ENCODE results near the gene P2RY8.
"Not testable (repeated sequence)": the region's sequence is repeated elsewhere in the genome, so short reads cannot be mapped to it uniquely, and the experiment has no call there.

The P2RY8 gene

GRCh38 chrX:1561164-1561563 is 24.2 kb upstream of the P2RY8 start:
- H4K20me1 ChIP-seq (ENCODE audit: control insufficient read depth, insufficient read depth, low read depth, low read length), result no peaks in the 10 kb centered on the region
- no peak overlapping the region for H3K4me3 ChIP-seq (ENCODE audit: low read length)
- H3K36me3 ChIP-seq (ENCODE audit: control insufficient read depth, low read length), result no peaks in the 10 kb centered on the region
- H3K79me2 ChIP-seq (ENCODE audit: control insufficient read depth, low read length), result no peaks in the 10 kb centered on the region
- H3F3A ChIP-seq (ENCODE audit: control insufficient read depth, insufficient read depth), result no peaks in the 10 kb centered on the region
- H3K9me2 ChIP-seq (replicated peaks; ENCODE audit: control insufficient read depth, low read length), result no peaks in the 10 kb centered on the region
- H3K9me3 ChIP-seq (ENCODE audit: control insufficient read depth, insufficient read depth, low read length), result no peaks in the 10 kb centered on the region
- H3K4me2 ChIP-seq (ENCODE audit: low read length), result no peak overlapping the region
- 0 out of 2 replicates have a peak, but pooled peaks cover 6% of the 10 kb centered on the region for H3K27me3 ChIP-seq (ENCODE audit: control insufficient read depth, low read length)
- TF ChIP-seq CTCF (IDR thresholded peaks at IDR 0.05; ENCODE audit: low read depth, low read length, poor library complexity, severe bottlenecking), result no peak
- no peak for TF ChIP-seq EZH2phosphoT487 (IDR thresholded peaks at IDR 0.05; ENCODE audit: borderline replicate concordance, low read length)
- no peak overlapping the region for H3K27ac ChIP-seq (ENCODE audit: low read depth, low read length)
- H3K4me1 ChIP-seq (ENCODE audit: control insufficient read depth, low read length), result peaks cover 11% of the 10 kb centered on the region

DNA sequence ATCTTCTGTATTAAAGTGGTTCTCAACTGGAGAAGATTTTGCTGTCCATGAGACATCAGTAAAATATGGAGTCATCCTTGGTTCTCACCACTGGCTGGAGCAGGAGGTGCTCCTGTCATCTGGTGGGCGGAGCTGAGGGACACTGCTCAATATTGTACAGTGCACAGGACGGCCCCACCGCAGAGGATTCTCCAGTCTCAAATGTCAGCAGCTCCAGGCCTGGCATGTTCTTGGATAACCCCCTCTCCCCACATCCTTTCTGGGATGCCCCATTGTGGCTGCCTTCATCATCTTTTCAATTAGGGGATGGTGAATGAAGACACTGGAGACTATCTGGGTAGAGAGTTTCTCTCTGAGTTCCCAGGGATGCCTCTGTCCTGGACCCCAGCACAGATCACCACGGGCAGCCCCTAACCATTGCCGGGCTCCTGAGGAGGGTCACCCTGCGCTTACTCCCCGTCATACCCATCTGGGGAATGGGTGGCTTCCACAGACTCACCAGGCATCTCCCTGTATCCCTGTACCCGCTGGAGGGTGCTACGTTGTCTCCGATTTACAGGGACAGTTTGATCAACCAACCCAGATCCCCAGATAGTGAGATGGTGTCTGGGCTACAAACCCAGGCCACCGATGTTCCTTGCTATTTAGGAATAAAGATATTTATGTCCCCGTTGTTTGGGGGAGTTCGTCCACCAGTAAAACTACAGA is 21.9 kb upstream of the P2RY8 start:
- H3K36me3 ChIP-seq (ENCODE audit: control insufficient read depth, low read length), result no peaks in the 10 kb centered on the region
- no peak overlapping the region for H3K4me3 ChIP-seq (ENCODE audit: low read length)
- H3K9me3 ChIP-seq (ENCODE audit: control insufficient read depth, insufficient read depth, low read length), result peaks cover 5% of the 10 kb centered on the region
- 0 out of 2 replicates have a peak, but pooled peaks cover 6% of the 10 kb centered on the region for H3K27me3 ChIP-seq (ENCODE audit: control insufficient read depth, low read length)
- H3K79me2 ChIP-seq (ENCODE audit: control insufficient read depth, low read length), result no peaks in the 10 kb centered on the region
- H3K4me1 ChIP-seq (ENCODE audit: control insufficient read depth, low read length), result peaks cover 13% of the 10 kb centered on the region
- no peak overlapping the region for H3K27ac ChIP-seq (ENCODE audit: low read depth, low read length)
- H3K9me2 ChIP-seq (replicated peaks; ENCODE audit: control insufficient read depth, low read length), result no peaks in the 10 kb centered on the region
- H3F3A ChIP-seq (ENCODE audit: control insufficient read depth, insufficient read depth), result peaks cover 3% of the 10 kb centered on the region; the same call in 1 of the 2 replicates
- TF ChIP-seq CTCF (IDR thresholded peaks at IDR 0.05; ENCODE audit: low read depth, low read length, poor library complexity, severe bottlenecking) (no peak), EZH2phosphoT487 (IDR thresholded peaks at IDR 0.05; ENCODE audit: borderline replicate concordance, low read length) (no peak)
- H4K20me1 ChIP-seq (ENCODE audit: control insufficient read depth, insufficient read depth, low read depth, low read length), result no peaks in the 10 kb centered on the region
- no peak overlapping the region for H3K4me2 ChIP-seq (ENCODE audit: low read length)

DNA sequence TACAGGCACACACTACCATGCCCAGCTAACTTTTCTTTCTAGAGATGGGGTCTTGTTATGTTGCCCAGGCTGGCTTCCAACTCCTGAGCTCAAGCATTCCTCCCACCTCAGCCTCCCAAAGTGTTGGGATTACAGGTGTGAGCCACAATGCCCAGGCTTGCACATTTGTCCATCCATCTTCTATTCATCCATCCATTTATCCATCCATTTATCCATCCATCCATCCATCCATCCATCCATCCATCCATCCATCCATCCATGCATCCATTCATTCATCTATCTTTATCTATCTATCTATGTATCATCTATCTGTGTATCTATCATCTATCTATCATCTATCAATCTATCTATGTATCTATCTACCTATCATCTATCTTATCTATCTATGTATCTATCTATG is 20.5 kb upstream of the P2RY8 start:
- not testable (repeated sequence) for H4K20me1 ChIP-seq (ENCODE audit: control insufficient read depth, insufficient read depth, low read depth, low read length); H3K27me3 ChIP-seq (ENCODE audit: control insufficient read depth, low read length); H3K79me2 ChIP-seq (ENCODE audit: control insufficient read depth, low read length); H3K36me3 ChIP-seq (ENCODE audit: control insufficient read depth, low read length); H3K4me2 ChIP-seq (ENCODE audit: low read length); H3K9me3 ChIP-seq (ENCODE audit: control insufficient read depth, insufficient read depth, low read length); H3F3A ChIP-seq (ENCODE audit: control insufficient read depth, insufficient read depth); H3K9me2 ChIP-seq (replicated peaks; ENCODE audit: control insufficient read depth, low read length); H3K4me3 ChIP-seq (ENCODE audit: low read length); H3K27ac ChIP-seq (ENCODE audit: low read depth, low read length)
- peaks cover 13% of the 10 kb centered on the region for H3K4me1 ChIP-seq (ENCODE audit: control insufficient read depth, low read length)

DNA sequence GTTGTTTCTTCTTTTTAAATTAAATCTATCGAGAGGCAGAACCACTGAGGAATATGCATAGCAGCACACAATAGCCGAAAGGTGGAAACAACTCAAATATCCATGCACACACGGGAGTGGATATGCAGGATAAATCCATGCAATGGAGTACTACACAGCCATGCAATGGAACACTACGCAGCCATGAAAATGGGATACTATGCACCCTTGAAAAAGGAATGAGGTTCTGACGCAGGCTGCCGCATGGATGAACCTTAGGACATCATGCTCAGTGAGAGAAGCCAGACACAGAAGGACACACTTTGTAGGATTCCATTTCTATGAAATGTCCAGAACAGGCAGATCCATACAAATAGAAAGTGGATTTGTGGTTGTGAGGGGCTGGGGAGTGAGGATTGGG is 18.4 kb upstream of the P2RY8 start:
- Histone ChIP-seq H3K27ac (ENCODE audit: low read depth, low read length) (no peak overlapping the region), H3K27me3 (ENCODE audit: control insufficient read depth, low read length) (no peaks in the 10 kb centered on the region; the same call in 1 of the 2 replicates), H4K20me1 (ENCODE audit: control insufficient read depth, insufficient read depth, low read depth, low read length) (no peaks in the 10 kb centered on the region), H3K9me2 (replicated peaks; ENCODE audit: control insufficient read depth, low read length) (no peaks in the 10 kb centered on the region), H3K79me2 (ENCODE audit: control insufficient read depth, low read length) (no peaks in the 10 kb centered on the region), H3K36me3 (ENCODE audit: control insufficient read depth, low read length) (no peaks in the 10 kb centered on the region), H3K4me1 (ENCODE audit: control insufficient read depth, low read length) (peaks cover 13% of the 10 kb centered on the region), H3K4me3 (ENCODE audit: low read length) (peak overlapping the region; percentile 18), H3F3A (ENCODE audit: control insufficient read depth, insufficient read depth) (peaks cover 9% of the 10 kb centered on the region; the same call in 1 of the 2 replicates), H3K4me2 (ENCODE audit: low read length) (peak overlapping the region; percentile 51), H3K9me3 (ENCODE audit: control insufficient read depth, insufficient read depth, low read length) (peaks cover 5% of the 10 kb centered on the region)
- TF ChIP-seq CTCF (IDR thresholded peaks at IDR 0.05; ENCODE audit: low read depth, low read length, poor library complexity, severe bottlenecking) (no peak), EZH2phosphoT487 (IDR thresholded peaks at IDR 0.05; ENCODE audit: borderline replicate concordance, low read length) (no peak)

Data from DOHH2 (cell line).